T-cell (primary cell): ENCODE measurements around the gene EIPR1. TPM values are rescaled to one million over a fixed set of nuclear protein-coding genes. Genes with fewer than 3 reads are reported as not detected.
"Not testable (repeated sequence)": the region's sequence is repeated elsewhere in the genome, so short reads cannot be mapped to it uniquely, and the experiment has no call there.

Experiments
- ATAC-seq, 4 experiments: fragments of 200-7000 bp in 3 of 4; fragments of 150-1000 bp in 1 of 4; cut with Tn5 transposase; replicated peaks in 1 of 4; 1 replicate in 3 of 4; 2 replicates in 1 of 4; pipeline ENCODE4 v1.10.0; 2021; ENCODE audit warnings: moderate library complexity in 3 of 4, mild to moderate bottlenecking in 2 of 4, moderate number of reproducible peaks in 1 of 4
- CTCF ChIA-PET, 2 donors: fragments of 300-600 bp; sonication (Branson Sonifier 250); formaldehyde crosslinking; loops; one replicate each; lab custom pipeline; 2022; ENCODE audit warnings: antibody characterized with exemption in 2 of 2; lab: Charles Lee
- POLR2A ChIA-PET, 2 donors: fragments of 300-600 bp; sonication (Branson Sonifier 250); formaldehyde crosslinking; loops; one replicate each; lab custom pipeline; 2022; ENCODE audit warnings: antibody characterized with exemption in 2 of 2; lab: Charles Lee
- DNase-seq, 35 experiments: peaks; one replicate each; pipeline versions ENCODE4 v3.0.0 to v3.0.0-alpha.2; 2013 to 2023
- H3K27ac ChIP-seq: one replicate; pipeline ENCODE4 v1.5.1; 2013; ENCODE audit warnings: low read length
- H3K27me3 ChIP-seq, 2 experiments: replicated peaks in 1 of 2; 1 replicate in 1 of 2; 2 replicates in 1 of 2; pipeline versions ENCODE4 v1.6.1 to v1.7.0; 2013; ENCODE audit warnings: low read length in 1 of 2, mixed read lengths in 1 of 2; ENCODE audit not compliant: control insufficient read depth in 2 of 2, insufficient read depth in 2 of 2; ENCODE audit errors: extremely low read depth in 1 of 2
- H3K36me3 ChIP-seq, 2 donors: 1 replicate in 1 of 2; 2 replicates in 1 of 2; pipeline versions ENCODE4 v1.6.1 to v1.7.0; 2013; ENCODE audit warnings: low read length in 1 of 2; ENCODE audit not compliant: control insufficient read depth in 2 of 2, insufficient read depth in 1 of 2; ENCODE audit errors: extremely low read depth in 1 of 2
- H3K4me1 ChIP-seq, 2 experiments: 1 replicate in 1 of 2; 2 replicates in 1 of 2; pipeline versions ENCODE4 v1.6.1 to v1.7.0; 2013; ENCODE audit warnings: low read length in 2 of 2, mixed read lengths in 1 of 2; ENCODE audit not compliant: insufficient read depth in 2 of 2, control insufficient read depth in 1 of 2; ENCODE audit errors: extremely low read depth in 1 of 2
- H3K4me3 ChIP-seq, 2 donors: 1 replicate in 1 of 2; 2 replicates in 1 of 2; pipeline versions ENCODE4 v1.5.1 to v1.7.0; 2013; ENCODE audit warnings: mild to moderate bottlenecking in 2 of 2, low read length in 1 of 2, moderate library complexity in 1 of 2; ENCODE audit not compliant: control insufficient read depth in 1 of 2; ENCODE audit errors: extremely low read depth in 1 of 2
- H3K9me3 ChIP-seq: 2 replicates; pipeline ENCODE4 v1.7.0; 2013
- H3K27ac Mint-ChIP-seq, 2 donors: one replicate each; pipeline ENCODE4 v1.8.0; 2020 to 2021; ENCODE audit warnings: mild to moderate bottlenecking in 2 of 2, mixed read lengths in 2 of 2
- H3K27me3 Mint-ChIP-seq, 2 donors: one replicate each; pipeline ENCODE4 v1.8.0; 2021 to 2022; ENCODE audit warnings: mixed read lengths in 2 of 2
- H3K36me3 Mint-ChIP-seq: one replicate; pipeline ENCODE4 v1.8.0; 2021; ENCODE audit warnings: mixed read lengths
- H3K4me1 Mint-ChIP-seq, 3 donors: one replicate each; pipeline ENCODE4 v1.8.0; 2020 to 2022; ENCODE audit warnings: mixed read lengths in 3 of 3, mild to moderate bottlenecking in 1 of 3
- H3K4me3 Mint-ChIP-seq, 3 donors: one replicate each; pipeline ENCODE4 v1.8.0; 2020 to 2022; ENCODE audit warnings: mild to moderate bottlenecking in 3 of 3, mixed read lengths in 3 of 3, moderate library complexity in 3 of 3
- H3K9me3 Mint-ChIP-seq, 3 donors: one replicate each; pipeline ENCODE4 v1.8.0; 2020 to 2022; ENCODE audit warnings: mixed read lengths in 3 of 3
- WGBS: methylation state at CpG from one replicate; pipeline ENCODE4 v1.1.5; 2013; ENCODE audit warnings: missing lambda C conversion rate; ENCODE audit not compliant: insufficient coverage; 5-methylcytosine and 5-hydroxymethylcytosine counted together
- total RNA-seq, 35 experiments: library from RNA in 6 of 35; stranded (reverse) in 6 of 35; fragments of 120-200 nt in 1 of 35; gene quantifications; one replicate each; pipeline versions ENCODE4 v1.2.1 to v1.2.4 and lab custom pipeline; 2013 to 2026

EIPR1 gene
- total RNA-seq, 5 donors from 2014 or later (not counting 1 experiment from before 2014, with no cell fraction given): 26.0 to 36.4 (median 27.8) TPM

- H3K4me1 ChIP-seq, H3K4me3 Mint-ChIP-seq, H3K36me3 ChIP-seq, H3K4me3 ChIP-seq, POLR2A ChIA-PET, DNase-seq, ATAC-seq, H3K27ac ChIP-seq, H3K27me3 ChIP-seq, H3K27ac Mint-ChIP-seq, H3K9me3 Mint-ChIP-seq, CTCF ChIA-PET, H3K9me3 ChIP-seq, H3K27me3 Mint-ChIP-seq: not testable (repeated sequence)
- WGBS: 96% methylated on average over 11 of the region's 38 CpGs
- Mint-ChIP-seq H3K36me3 (peaks cover 37% of the 10 kb centered on the region), H3K4me1 (peaks cover 3 to 27% (median 9%) of the 10 kb centered on the region in 3 donors)
These were observed 93.6 kb downstream of the EIPR1 start for GRCh38 chr2:3283876-3284656.

DNA sequence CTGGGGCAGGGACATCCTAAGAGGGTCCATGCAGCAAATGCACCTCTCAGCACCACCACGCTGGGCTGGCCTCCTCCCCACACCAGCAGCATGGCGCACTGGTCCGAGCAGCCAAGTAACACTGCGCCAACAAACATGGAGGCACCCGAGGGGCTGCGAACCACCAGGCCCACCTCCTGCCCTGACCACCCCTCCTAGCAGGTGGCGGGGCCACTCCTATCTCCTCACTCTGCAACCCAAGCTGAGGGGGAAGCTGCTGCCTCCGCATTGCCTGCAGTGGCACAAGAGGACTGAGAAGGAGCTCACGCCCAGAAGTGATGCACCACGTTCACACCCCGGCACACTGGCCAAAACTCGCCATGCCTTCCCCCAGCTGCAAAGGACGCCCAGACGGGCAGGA lies 94.4 kb downstream of the EIPR1 start:
- H3K4me1 Mint-ChIP-seq: peaks cover 3 to 32% (median 9%) of the 10 kb centered on the region in 3 donors

DNA sequence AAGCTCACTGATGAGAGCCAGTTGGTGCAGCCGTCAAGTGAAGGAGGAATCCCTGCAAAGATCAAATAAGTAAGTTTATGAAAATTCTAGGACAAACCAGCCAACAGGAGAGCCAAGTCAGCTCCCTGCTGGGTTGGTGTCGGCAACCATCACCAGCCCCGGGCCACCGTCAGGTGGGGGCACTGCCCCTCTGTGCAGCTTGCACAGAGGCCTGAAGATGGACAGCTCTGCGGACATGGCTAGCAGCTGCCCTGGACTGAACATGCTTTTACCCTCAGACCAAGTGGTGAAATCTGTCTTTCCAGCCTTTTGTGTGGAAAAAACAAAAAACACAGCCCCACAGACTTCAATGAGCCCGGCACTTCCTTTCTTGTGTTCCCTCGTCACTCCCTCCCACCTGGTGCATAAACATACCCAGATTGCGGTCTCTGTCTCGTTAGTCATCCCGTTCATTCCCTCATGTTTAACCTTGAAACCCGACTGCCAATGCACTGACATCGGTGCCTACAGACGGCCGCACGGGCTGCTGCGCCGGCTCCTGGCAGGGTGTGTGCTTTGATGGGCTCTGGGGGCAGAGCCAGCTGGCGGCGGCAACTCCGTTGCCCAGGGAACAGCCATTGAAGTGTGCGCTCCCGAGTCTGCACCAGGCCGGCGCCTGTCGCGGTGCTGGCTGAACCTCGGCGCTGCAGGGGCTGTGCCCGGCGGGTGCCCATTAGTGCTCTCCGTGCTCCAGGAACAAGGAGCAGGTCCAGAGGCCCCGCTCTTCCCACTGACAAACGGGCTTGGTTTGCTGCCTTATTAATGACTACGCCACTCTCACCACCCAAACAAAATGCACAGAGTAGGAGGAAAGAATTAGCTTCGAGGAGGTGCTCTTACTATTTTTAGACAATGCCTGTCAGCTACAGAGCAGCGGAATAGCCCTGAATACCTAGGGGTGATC lies 95.3 kb downstream of the EIPR1 start:
- H3K27ac ChIP-seq: no peak overlapping the region

More for the DNA sequence above, 94.4 kb downstream of the EIPR1 start:
- Histone ChIP-seq H3K4me3 (no peak overlapping the region), H3K9me3 (no peaks in the 10 kb centered on the region), H3K27me3 (no peaks in the 10 kb centered on the region), H3K36me3 (peaks cover 4 to 5% of the 10 kb centered on the region in 2 donors), H3K4me1 (no peaks in the 10 kb centered on the region), H3K27ac (no peak overlapping the region)
- 99% methylated on average over 9 of the region's 14 CpGs for WGBS
- no peak overlapping the region for H3K4me3 Mint-ChIP-seq
- H3K36me3 Mint-ChIP-seq: peaks cover 42% of the 10 kb centered on the region
- POLR2A ChIA-PET: no interaction called here
- H3K9me3 Mint-ChIP-seq: peaks cover 0 to 9% (median 0%) of the 10 kb centered on the region in 3 donors
- ATAC-seq (no peak), DNase-seq (no peak)
- no peak overlapping the region for H3K27ac Mint-ChIP-seq
- H3K27me3 Mint-ChIP-seq: no peaks in the 10 kb centered on the region
- CTCF ChIA-PET: no interaction called here

DNA sequence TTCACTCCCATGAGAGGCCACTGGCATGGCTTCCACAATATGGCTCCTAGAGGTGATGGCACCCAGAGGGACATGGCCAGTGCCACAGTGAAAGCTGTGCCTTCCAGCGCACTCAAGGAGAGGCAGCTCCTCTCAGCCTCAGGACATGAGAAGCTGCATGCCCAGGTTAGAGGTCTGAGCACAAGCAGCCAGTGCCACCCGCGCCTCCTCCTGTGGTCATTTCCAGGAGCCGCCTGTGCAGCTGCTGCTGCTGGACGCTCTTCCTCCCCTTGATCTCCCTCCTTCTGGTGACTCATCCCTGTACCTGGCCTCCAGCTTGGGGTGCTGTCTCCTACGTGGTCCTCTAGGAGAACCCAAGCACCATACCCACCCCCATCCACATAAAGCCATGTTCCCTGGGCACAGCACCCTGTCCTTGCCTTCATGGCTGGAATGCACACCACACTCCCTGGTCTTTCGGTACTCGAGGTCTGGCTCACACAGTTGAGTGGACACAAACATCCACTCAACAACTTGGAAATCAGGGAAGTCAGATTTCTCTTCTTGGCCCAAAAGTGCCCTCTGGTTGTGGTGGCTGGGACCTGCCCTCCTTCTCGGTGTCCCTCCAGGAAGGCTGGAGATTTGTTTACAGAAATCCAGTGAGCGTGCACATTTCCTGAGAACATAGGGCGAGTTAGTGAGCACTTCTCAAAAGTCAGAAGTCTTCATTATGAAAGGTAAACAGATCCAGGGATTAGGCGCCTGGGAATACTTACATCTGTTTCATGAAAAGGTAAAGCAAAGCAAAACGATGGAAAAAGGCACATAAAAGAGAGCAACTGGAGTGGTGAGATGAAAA lies 96.7 kb downstream of the EIPR1 start:
- Mint-ChIP-seq H3K27ac (no peak overlapping the region), H3K36me3 (peaks cover 50% of the 10 kb centered on the region)

More for the DNA sequence above, 95.3 kb downstream of the EIPR1 start:
- H3K9me3 ChIP-seq: no peaks in the 10 kb centered on the region
- H3K36me3 ChIP-seq: peaks cover 5% of the 10 kb centered on the region in 2 donors
- no peak for DNase-seq
- ATAC-seq: no peak
- Mint-ChIP-seq H3K4me1 (peaks cover 3 to 28% (median 9%) of the 10 kb centered on the region in 3 donors), H3K27me3 (no peaks in the 10 kb centered on the region), H3K27ac (no peak overlapping the region), H3K9me3 (peaks cover 0 to 7% (median 0%) of the 10 kb centered on the region in 3 donors), H3K36me3 (peaks cover 44% of the 10 kb centered on the region), H3K4me3 (no peak overlapping the region)
- H3K27me3 ChIP-seq: no peaks in the 10 kb centered on the region
- ChIA-PET CTCF (no interaction called here), POLR2A (no interaction called here)
- H3K4me1 ChIP-seq: no peaks in the 10 kb centered on the region
- 97% methylated on average over 25 of the region's 36 CpGs for WGBS
- H3K4me3 ChIP-seq: no peak overlapping the region

DNA sequence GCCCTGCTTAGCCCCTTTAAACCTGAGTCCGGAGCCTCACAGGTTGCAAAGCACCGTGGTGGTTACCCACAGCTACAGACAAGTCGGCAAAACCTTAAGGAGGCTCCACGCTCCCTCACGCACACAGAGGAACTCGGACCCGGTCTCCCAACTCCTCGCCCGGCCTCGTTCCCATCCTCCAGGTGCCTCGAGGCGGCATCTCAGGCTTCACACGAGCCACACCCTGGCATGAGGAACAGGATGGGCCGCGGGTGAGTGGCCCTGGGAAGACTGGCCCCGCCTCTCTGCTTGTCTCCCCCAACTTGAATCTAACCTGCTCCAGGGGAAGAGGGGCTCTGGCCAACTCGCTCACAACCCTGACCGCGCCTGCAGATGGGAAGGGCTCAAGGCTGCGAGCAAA lies 97.4 kb downstream of the EIPR1 start:
- no peak overlapping the region for H3K4me3 Mint-ChIP-seq
- H3K9me3 Mint-ChIP-seq: peaks cover 3 to 11% (median 8%) of the 10 kb centered on the region in 3 donors
- ATAC-seq (no peak), DNase-seq (no peak)
- no peaks in the 10 kb centered on the region for H3K27me3 ChIP-seq
- POLR2A ChIA-PET: no interaction called here
- no peaks in the 10 kb centered on the region for H3K4me1 ChIP-seq
- no peaks in the 10 kb centered on the region for H3K27me3 Mint-ChIP-seq
- CTCF ChIA-PET: interaction anchor here in 1 of 2 donors (0.5 kb wide), 1 partner anchor 143 kb away, joined by 3 read pairs; no protein-coding TSS in a partner anchor
- no peak overlapping the region for H3K27ac ChIP-seq
- H3K36me3 Mint-ChIP-seq: peaks cover 55% of the 10 kb centered on the region
- WGBS: 88% methylated on average over 15 of the region's 20 CpGs
- H3K9me3 ChIP-seq: no peaks in the 10 kb centered on the region
- peaks cover 3 to 17% (median 7%) of the 10 kb centered on the region in 3 donors for H3K4me1 Mint-ChIP-seq
- H3K27ac Mint-ChIP-seq: no peak overlapping the region
- H3K36me3 ChIP-seq: peaks cover 5 to 6% of the 10 kb centered on the region in 2 donors
- no peak overlapping the region for H3K4me3 ChIP-seq

More for the DNA sequence above, 96.7 kb downstream of the EIPR1 start:
- Mint-ChIP-seq H3K27me3 (no peaks in the 10 kb centered on the region), H3K4me1 (peaks cover 3 to 17% (median 7%) of the 10 kb centered on the region in 3 donors), H3K4me3 (no peak overlapping the region), H3K9me3 (peaks cover 3 to 4% (median 4%) of the 10 kb centered on the region in 3 donors)
- peaks cover 5 to 6% of the 10 kb centered on the region in 2 donors for H3K36me3 ChIP-seq
- no peak overlapping the region for H3K4me3 ChIP-seq
- CTCF ChIA-PET: interaction anchor here in 1 of 2 donors (0.5 kb wide), 1 partner anchor 142 kb away, joined by 3 read pairs; no protein-coding TSS in a partner anchor
- POLR2A ChIA-PET: no interaction called here
- DNase-seq (no peak), ATAC-seq (no peak)
- H3K27me3 ChIP-seq: no peaks in the 10 kb centered on the region
- no peaks in the 10 kb centered on the region for H3K4me1 ChIP-seq
- H3K9me3 ChIP-seq: no peaks in the 10 kb centered on the region
- 97% methylated on average over 13 of the region's 13 CpGs for WGBS
- H3K27ac ChIP-seq: no peak overlapping the region
